Astrocyte of the hippocampus (primary cell): ENCODE data around the gene UFD1.

Experiments
- DNase-seq: peaks from one replicate; pipeline ENCODE4 v3.0.0; 2011; ENCODE audit warnings: low read depth, low spot score

UFD1 gene

DNA sequence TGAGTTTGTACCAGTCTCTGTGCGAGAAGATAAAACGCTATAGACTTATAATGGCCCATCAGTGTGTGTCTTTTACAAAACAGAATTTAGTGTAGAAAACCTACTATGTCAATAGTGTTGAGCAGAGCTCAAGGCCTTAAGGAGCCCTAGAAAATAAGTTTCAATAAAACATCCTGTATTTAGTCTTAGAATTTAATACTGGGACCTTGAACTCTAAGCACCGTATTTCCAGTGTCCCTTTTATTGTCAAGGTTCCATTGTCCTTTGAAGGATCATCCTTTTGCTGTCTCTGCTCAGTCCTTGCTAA lies 17.3 kb upstream of the UFD1 start:
- DNase-seq, result no peak

- no peak for DNase-seq
Measured at GRCh38 chr22:19495562-19496323, 16.8 kb upstream of the UFD1 start.

DNA sequence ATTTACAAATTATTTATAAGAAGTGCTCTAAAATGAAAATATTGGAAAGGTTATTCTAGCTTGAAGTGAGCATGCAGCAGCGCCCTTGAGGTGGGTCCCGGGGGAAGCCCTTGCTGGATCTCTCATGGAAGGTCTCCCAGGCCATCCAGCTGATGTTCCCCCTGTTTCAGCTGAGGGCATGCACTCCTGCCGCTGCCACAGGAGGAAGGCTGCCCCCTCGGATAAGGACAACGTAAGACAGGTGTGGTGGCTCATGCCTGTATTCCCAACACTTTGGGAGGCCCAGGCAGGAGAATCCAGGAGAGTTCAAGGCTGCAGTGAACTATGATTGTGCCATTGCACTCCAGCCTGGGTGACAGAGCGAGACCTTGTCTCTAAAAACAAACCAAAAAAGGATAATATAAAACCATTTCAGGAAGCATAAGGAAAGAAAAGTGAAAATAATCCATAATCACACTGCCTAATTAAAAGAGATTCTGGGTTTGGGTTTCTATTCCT lies 15.7 kb upstream of the UFD1 start:
- DNase-seq, result no peak

- DNase-seq, result no peak
Measured at GRCh38 chr22:19494001-19494560, 15.1 kb upstream of the UFD1 start.

- DNase-seq, result no peak
Measured at GRCh38 chr22:19492504-19493174, 13.6 kb upstream of the UFD1 start.

- no peak for DNase-seq
Measured at GRCh38 chr22:19490628-19491230, 11.7 kb upstream of the UFD1 start.

DNA sequence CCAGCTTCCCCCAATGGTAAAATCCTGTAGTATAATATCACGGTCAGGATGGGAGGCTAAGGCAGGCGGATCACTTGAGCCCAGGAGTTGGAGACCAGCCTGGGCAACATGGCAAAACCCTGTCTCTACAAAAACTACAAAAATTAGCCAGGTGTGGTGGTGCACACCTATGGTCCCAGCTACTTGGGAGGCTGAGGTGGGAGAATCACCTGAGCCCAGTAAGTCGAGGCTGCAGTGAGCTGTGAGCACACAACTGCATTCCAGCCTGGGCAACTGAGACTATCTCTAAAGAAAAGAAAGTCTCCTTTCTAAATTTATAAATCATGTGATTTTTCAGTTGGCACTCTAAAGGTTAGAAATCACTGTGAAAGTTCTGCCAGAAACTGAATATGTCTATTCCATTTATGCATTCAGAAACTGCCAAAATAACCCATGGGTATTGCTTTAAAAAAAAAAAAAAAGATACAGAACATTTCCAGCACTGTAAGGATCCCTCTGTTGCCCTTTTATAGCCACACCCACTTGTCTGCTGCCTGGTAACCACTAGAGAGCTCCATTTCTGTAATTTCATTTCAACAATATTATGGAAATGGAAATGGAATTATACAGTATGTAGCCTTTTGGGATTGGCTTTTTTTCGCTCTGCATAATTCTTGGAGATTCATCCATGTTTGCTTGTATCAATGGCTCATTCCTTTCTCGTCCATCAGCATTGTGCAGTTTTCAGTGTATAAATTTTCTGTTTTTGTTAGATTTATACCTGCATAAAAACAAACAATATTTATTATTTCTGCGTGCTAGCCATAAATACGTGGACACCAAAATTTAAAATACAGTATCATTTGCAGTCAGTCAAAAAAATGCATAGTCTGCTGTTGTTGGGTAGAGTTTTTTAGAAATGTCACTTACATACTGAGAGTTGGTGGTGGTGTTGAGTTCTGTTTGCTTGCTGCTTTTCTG lies 10.2 kb upstream of the UFD1 start:
- no peak for DNase-seq

DNA sequence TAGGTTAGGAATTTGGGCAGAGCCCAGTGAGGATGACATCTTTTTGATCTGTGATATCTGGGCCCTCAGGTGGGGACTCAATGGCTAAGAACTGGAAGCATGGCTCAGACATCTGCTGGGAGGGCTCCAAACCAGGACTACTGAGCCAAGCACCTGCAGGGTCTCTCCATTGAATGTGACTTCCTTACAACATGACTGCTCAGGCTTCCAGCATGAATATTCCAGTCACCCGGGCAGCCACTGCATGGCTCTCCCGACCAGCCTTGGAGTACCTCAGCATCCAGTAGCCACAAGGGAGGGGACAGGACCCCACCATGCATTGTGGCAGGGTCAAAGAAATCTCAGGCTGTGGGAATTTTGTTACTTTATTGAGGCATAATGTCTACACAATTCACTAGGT lies 9.3 kb upstream of the UFD1 start:
- DNase-seq, result no peak

GRCh38 chr22:19483481-19484244 lies 4.7 kb upstream of the UFD1 start:
- no peak for DNase-seq

GRCh38 chr22:19482297-19482696 lies 3.3 kb upstream of the UFD1 start:
- no peak for DNase-seq

DNA sequence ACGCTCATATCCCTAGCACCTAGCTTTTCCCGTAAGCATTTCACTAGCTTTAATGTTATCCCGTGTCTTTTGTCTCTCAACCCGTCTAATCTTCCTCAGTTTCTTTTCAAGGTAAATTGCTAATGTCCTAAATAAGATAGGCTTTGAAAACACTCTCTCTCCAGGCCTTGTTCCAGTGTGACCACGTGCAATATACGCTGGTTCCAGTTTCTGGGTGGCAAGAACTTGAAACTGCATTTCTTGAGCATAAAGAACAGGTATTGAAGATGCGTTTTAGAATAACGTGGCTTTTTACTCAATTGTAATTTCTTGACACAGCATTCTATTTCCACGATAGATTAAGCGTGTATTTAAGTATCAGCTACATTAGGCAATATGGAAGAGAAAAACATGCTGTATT lies 1.8 kb upstream of the UFD1 start:
- no peak for DNase-seq

DNA sequence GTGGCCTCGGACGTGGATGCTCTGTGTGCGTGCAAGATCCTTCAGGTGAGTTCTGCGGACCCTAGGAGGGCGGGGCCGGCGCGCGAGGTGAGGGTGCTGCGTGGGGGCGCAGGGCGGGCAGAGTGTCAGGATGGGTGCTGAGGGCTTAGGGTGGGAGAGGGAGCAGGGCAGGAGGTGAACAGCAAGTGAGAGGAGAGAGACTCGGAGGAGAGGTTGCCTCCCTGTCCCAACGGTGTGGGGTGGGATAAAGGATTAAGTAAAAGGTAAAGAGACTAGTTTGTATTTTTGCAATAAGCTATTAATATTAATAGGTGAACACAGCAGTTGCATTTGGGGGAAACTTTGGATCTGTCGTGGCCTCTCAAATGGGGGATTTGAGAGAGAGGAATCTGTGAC lies 1.2 kb upstream of the UFD1 start:
- DNase-seq, result no peak

GRCh38 chr22:19479355-19480172 lies 571 bp upstream of the UFD1 start, which contains the start of gene CDC45:
Gene CDC45, plus strand, starts transcription at chr22:19479920. Its CDS starts 49 bp downstream, at chr22:19479969.
- peak; percentile 99 for DNase-seq

- DNase-seq, result no peak
Measured at GRCh38 chr22:19478045-19478900, 720 bp downstream of the UFD1 start.

DNA sequence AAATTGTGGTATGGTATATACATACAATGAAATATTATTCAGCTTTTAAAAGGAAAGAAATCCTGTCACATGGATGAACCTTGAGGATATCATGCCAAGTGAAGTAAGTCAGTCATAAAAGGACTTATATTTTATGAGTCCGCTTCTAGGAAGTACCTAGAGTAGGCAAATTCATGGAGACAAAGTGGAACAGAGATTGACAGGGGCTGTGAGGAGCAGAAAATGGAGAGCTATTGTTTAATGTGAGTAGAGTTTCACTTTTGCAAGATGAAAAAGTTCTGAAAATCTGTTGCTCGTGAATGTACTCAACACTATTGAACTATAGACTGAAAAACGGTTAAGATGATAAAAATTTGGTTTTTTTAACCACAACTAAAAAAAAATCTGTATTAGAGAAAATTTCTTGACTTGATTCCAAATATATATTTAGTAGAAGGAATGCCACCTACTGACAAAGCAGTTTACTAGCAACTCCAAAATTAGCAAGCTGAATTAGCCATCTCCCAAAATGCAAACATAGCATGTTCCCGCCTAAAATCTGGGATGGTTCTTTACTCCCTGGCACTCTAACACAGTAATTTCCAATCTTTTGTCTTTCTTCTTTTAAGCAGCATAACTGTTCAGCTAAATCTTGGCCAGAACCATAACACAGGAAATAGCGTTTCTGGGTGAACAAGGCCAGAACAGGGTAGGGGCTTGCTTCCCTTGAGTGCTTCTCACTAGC lies 1.5 kb downstream of the UFD1 start:
- DNase-seq, result no peak

- no peak for DNase-seq
Measured at GRCh38 chr22:19476023-19476422, 3.0 kb downstream of the UFD1 start.

GRCh38 chr22:19473578-19473977 lies 5.4 kb downstream of the UFD1 start:
- DNase-seq, result no peak

DNA sequence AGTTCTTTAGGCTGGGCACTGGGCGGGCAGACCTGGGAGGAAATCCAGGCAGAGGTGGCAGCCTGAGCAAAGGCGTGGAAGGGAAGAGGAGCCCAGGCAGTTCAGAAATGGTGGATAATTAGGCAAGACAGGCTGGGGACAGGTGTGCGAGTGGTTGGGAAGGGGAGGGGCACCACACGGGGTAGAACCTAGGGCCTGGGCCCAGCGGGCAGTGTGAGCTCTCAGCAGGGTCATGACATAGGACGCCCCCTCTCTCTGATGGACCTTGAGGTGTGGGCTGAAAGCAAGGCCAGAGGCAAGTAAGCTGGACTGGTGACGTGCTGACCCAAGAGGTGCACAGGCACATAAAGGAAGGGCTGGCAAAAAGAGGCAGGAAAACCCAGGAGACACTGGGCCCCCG lies 6.8 kb downstream of the UFD1 start:
- no peak for DNase-seq
